HG03039 (cell line): ENCODE measurements around the gene FAM20C.

ENCODE experiments used
- ATAC-seq: cut with Tn5 transposase; IDR thresholded peaks from one replicate; pipeline ENCODE4 v1.9.1; 2021; ENCODE audit warnings: mild to moderate bottlenecking, moderate library complexity; ENCODE audit not compliant: unreplicated experiment

The FAM20C gene

GRCh38 chr7:222716-223041 is 30.3 kb downstream of the FAM20C start:
- ATAC-seq: no peak

- ATAC-seq: no peak
Measured at GRCh38 chr7:223118-223800, 30.9 kb downstream of the FAM20C start.

DNA sequence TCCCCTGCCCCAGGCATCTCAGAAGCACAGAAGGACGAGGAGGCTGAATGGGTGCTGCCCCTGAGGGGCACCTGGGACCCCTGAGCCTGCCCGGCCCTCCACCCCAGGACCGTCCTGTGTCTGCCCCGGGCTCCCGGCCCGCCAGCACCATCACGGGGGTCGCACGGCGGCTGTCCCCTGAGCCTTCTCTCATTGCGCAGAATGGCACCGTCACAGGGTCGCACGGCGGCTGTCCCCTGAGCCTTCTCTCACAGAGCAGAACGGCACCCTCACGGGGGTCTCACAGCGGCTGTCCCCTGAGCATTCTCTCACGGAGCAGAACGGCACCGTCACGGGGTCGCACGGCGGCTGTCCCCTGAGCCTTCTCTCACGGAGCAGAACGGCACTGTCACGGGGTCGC is 31.5 kb downstream of the FAM20C start:
- no peak for ATAC-seq

GRCh38 chr7:226281-226895 is 34.0 kb downstream of the FAM20C start:
- ATAC-seq: no peak

GRCh38 chr7:227926-228325 is 35.6 kb downstream of the FAM20C start:
- ATAC-seq: no peak

- ATAC-seq: no peak
Measured at GRCh38 chr7:228610-229009, 36.2 kb downstream of the FAM20C start.

- ATAC-seq: no peak
Measured at GRCh38 chr7:229184-229964, 37.0 kb downstream of the FAM20C start.

DNA sequence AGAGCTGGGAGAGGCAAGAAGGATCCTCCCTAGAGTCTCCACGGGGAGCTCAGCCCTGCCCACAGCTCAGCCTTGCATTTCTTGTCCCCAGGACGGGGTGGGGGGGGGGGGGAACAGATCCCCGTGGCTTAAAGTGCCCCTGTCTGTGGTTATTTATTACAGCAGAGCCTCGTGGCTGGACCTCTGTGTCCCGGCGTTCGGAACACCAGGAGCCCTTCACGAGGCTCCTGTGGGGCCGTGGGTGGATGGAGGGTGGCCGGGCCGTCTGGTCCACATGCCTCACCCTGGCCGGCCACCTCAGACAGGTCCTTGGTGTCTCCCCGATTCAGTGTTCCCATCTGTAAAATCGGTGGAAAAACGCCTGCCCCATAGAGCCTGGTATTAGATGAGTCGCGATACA is 37.9 kb downstream of the FAM20C start:
- no peak for ATAC-seq

DNA sequence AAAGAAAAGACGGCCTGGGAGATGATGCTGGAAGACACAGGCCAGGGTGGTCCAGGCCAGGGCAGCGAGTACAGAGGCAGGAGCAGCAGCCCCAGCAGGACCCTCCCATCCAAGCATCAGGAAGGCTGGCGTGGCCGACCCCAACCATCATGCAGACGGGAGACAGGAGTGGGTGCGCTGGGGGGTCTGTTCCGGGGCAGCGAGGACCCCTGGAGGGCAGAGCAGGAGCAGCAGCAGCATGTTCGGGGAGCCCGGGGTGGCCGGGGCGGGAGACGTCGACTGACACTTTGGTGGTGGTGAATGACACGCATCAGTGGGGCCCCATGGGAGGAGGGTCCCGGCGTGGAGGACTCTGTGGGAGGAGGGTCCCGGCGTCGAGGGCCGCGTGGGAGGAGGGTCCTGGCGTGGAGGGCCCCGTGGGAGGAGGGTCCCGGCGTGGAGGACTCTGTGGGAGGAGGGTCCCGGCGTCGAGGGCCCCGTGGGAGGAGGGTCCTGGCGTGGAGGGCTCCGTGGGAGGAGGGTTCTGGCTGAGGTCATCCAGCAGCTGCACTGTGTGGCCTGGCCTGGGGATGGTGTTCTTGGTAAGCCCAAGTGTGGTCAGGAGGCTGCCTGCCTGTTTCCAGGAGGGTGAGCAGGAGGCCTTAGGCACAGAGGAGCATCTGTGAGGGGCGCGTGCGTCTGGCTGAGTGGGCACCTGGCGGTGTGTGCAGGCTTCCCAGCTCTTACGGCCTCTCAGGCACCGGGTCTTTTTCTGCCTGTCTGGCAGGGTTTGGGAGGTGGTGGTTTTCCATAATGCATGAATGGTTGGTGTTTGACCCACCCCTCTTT is 38.9 kb downstream of the FAM20C start:
- no peak for ATAC-seq

DNA sequence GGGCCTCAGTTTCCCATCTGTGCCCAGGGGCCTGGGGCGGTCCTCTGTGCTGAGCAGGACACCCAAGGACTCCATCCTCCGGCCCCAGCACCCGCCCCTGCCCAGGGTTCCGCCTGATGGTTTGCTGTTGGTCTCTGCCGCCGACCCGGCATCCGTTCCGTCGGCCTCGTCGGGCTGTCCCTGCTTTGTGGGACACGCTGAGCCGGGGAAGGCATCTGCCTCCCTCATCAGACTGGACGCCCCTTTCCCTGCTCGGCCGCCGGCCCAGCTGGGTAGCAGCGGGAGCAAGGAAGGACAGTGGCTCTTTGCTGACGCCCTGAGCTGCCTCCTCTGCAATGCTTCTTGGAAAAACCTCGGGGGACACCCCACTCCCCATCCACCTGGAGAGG is 39.5 kb downstream of the FAM20C start:
- ATAC-seq: no peak

- ATAC-seq: no peak
Measured at GRCh38 chr7:232410-233248, 40.3 kb downstream of the FAM20C start.

GRCh38 chr7:233249-234035 is 41.1 kb downstream of the FAM20C start:
- no peak for ATAC-seq

GRCh38 chr7:234051-234707 is 41.8 kb downstream of the FAM20C start:
- no peak for ATAC-seq

DNA sequence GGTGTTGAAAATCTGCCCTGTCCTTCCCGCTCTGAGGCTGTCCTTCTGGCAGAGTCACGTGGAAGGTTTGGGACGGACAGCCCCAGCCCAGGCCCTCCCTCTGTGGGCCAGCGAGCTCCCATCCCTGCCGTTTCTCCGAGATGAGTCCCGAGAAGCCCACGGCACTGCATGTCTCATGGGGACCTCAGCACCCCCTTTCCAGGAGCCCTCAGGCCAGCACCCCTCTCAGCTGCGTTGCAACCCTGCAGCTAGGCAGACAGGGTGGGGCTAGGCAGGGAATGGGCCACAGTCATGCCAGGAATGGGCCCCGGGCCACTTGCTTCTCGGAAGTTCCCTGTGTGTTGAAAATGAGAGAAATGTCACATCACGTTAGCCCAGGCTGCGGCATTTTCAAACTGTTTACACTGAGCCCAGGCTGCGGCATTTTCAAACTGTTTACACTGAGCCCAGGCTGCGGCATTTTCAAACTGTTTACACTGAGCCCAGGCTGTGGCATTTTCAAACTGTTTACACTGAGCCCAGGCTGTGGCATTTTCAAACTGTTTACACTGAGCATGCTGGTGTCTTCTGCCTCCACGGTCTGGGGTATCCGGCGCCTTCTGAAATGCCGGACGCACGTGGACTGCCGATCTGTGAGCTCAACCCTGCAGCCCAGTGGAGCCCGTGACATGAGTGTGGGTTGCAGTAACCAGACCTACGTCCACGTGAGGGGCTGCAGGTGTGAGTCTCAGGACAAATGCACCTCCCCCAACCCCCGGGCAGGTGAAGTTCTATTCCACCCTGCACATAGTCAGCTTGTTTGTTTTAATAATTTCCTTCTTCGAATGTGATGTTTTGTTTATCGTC is 42.6 kb downstream of the FAM20C start:
- no peak for ATAC-seq

DNA sequence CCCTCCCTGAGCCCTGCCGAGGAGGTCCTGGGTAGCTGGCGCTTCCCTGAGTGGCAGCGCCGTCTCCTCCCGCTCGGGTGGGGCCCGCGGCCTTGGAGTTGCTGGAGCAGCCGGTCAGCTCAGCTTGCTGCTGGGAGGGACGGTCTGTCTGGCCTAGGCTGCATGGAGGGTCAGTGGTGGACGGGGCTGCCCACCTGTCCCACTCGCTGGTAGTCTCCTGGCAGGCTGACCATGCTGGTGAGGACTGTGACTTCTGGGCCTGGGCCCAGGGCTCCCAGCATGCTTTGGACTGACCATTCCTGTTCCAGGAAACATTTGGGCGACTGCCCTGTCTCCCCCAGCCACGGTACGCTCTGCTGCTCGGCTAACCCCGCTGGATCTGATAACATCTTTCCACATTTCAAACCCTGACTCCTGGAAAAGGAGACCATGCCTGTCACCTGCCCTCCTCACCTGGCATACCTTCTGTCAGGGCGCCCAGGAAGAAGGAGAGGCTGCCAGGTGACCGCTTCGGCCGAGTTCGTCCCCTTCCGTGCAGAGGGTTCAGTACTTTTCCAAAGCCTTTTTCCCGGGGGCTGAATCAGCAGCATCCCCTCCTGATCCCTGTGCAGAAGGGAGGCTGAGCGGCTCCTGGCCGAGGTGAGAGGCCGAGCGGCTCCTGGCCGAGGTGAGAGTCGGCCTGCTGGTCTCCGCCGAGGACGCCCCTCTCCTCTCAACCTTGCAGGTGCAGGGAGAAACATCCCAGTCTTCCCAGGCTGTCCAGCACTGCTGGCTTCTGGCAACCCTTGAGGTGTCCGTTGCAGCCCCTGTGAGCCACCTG is 43.4 kb downstream of the FAM20C start:
- ATAC-seq: no peak

GRCh38 chr7:236967-237366 is 44.6 kb downstream of the FAM20C start:
- no peak for ATAC-seq

DNA sequence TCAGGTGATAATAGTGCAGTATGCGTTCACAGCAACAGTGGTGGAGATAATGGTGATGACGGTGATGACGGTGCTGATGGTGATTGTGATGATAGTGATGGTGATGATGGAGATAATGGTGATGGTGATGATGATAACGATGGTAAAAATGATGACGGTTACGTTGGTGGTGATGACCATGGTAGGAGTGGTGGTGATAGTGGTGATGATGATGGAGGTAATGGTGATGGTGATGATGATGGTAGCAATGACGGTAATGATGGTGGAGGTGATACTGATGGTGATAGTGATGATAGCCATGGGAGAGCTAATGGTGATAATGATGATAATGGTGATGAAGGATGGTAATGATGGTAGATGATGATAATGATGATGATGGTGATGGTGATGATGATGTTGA is 45.0 kb downstream of the FAM20C start:
- no peak for ATAC-seq
